HG02610 (cell line): ENCODE data around the gene SPTBN5.

Source experiments
- ATAC-seq: cut with Tn5 transposase; IDR thresholded peaks from one replicate; pipeline ENCODE4 v1.9.1; 2021; ENCODE audit warnings: mild to moderate bottlenecking, moderate library complexity; ENCODE audit not compliant: unreplicated experiment

The SPTBN5 gene

GRCh38 chr15:41893422-41894250 is at the start of gene SPTBN5:
TSS of gene SPTBN5 (minus strand) at chr15:41894053. CDS start at chr15:41893497, 556 bp downstream.
- no peak for ATAC-seq

GRCh38 chr15:41942886-41943285 is 49.0 kb upstream of the SPTBN5 start:
- no peak for ATAC-seq

GRCh38 chr15:41941644-41942415 is 48.0 kb upstream of the SPTBN5 start:
- ATAC-seq = no peak

GRCh38 chr15:41940441-41940857 is 46.6 kb upstream of the SPTBN5 start:
- ATAC-seq = no peak

- ATAC-seq = no peak
Measured at GRCh38 chr15:41939986-41940385, 46.1 kb upstream of the SPTBN5 start.

DNA sequence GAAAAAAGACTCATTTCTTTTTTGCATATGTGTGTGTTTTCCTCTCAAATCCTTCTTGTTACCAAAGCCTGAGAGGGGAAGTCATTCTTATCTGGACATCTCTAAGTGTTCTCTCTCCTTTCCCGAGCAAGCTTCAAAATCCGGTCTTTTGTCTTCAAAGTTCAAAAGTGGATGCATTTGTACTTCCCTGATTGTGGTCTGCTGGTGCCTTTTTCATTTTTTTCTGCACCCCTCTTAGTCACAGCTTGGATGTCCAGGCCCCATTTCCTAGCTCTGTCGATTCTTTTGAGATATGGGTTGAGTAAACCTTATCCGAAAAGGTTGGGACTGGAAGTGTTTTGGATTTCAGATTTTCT is 43.7 kb upstream of the SPTBN5 start:
- no peak for ATAC-seq

DNA sequence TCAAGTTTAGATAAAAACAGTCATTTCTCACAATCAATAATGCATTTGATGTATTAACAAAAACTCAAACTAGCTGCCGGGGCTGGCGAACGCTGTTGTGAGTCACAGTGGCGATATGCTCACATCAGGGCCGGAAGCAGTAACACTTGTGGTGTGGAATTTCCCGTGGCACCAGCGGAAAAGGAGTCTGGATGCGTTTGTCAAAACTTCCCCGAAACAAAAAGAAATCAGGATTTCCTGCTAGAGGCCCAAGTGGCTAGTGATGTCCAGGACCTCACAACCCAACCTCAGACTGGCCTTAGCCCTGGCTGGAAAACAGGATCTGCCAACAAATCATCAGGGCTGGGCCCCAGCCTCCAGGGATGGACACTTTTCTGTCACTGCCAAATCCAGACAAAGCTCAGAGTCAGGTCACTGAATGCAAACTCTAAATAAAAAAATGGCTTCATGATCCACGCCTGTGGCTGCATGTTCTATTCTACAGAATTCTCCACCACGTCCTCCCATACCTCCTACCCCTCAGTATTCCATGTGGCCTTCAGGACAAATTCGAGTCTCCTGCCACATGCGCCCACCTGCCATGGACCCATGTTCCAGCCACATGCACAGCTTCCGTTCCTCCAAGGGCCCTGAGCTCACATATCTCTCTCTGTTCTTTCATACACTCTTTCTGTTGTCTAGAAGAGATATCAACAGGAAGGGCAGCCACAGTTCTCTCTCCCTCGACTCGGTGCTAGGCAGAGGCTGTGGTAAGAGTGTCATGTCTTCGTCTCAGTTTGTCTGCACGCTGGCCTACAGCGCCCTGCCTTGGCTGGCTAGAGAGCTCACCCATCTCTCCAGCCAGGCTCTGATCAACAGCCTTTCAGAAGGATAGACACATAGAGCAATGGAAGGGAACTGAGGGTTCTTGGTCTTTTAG is 43.1 kb upstream of the SPTBN5 start:
- no peak for ATAC-seq

- ATAC-seq = no peak
Measured at GRCh38 chr15:41936155-41936554, 42.3 kb upstream of the SPTBN5 start.

GRCh38 chr15:41935566-41936020 is 41.7 kb upstream of the SPTBN5 start:
- no peak for ATAC-seq

DNA sequence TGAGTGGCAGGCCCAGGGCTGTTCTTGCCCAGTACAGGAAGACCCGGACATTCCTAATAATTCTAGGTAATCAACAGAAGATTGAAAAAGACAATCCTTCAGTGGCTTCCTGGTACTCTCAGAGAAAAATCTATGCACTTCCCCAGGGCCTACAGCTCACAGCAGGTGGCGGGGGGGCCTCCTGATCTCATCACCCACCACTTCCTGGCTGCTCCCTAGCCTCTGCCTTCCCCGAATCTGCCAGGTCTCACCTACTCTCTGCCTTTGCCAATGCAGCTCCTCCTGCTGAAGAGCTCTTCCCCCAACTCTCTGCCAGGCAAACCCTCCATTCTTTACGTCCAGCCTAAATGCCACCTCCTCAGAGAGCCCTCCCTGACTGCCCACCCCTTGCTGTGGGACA is 41.0 kb upstream of the SPTBN5 start:
- ATAC-seq = no peak

GRCh38 chr15:41933771-41934170 is 39.9 kb upstream of the SPTBN5 start:
- ATAC-seq = no peak

DNA sequence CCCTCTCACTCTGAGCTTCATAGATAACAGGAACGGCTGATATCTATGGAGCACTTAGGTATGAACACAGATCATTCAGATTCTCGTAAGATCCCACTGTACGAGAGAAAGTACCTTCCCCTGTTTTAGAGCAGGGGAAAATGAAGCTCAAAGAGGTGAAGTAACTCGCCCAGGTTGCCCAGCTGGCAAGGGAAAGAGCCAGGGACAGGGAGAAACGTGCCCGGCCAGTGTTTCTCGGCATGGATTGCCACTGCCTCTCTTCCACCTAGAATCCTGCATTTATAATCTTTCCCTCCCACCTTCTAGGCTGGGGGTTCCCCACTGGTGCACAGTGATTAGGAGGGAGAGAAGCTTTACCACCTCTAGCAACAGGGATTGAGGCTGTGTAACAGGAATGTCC is 39.5 kb upstream of the SPTBN5 start:
- no peak for ATAC-seq

- ATAC-seq = no peak
Measured at GRCh38 chr15:41932511-41933289, 38.8 kb upstream of the SPTBN5 start.

DNA sequence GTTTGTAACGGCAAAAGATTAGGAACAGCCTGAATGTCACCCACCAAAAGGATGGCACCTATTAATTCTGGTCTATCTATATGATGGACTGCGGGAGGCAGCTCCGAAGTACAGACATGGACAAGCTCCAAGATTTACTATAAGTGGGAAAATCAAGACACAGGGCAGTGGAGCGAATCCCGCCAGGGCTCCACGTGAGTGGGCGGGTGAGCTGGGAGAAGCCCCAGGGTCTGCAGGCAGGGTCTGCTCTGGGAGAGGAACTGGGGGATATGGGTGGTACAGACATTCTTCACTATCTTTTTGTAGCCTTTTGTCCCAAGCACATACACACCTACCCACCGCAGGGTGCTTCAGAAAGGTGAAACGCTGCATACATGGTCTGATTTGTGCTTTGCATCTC is 38.2 kb upstream of the SPTBN5 start:
- no peak for ATAC-seq

DNA sequence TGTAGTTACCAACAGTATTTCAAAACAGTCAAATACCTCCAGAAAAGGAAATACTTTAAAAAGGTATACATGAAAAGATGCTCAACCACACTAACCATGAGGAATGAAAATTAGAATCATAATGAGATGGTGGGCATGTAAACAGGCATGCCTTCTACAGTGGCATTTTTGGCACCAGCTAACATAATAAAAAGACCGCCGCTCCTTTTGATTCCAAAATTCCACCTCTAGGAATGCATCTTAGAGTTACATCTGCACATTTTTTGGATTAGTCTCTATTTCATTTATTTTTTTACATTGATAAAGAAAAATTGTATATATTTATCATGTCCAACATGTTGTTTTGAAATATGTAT is 37.0 kb upstream of the SPTBN5 start:
- no peak for ATAC-seq

GRCh38 chr15:41930221-41930866 is 36.5 kb upstream of the SPTBN5 start:
- no peak for ATAC-seq

DNA sequence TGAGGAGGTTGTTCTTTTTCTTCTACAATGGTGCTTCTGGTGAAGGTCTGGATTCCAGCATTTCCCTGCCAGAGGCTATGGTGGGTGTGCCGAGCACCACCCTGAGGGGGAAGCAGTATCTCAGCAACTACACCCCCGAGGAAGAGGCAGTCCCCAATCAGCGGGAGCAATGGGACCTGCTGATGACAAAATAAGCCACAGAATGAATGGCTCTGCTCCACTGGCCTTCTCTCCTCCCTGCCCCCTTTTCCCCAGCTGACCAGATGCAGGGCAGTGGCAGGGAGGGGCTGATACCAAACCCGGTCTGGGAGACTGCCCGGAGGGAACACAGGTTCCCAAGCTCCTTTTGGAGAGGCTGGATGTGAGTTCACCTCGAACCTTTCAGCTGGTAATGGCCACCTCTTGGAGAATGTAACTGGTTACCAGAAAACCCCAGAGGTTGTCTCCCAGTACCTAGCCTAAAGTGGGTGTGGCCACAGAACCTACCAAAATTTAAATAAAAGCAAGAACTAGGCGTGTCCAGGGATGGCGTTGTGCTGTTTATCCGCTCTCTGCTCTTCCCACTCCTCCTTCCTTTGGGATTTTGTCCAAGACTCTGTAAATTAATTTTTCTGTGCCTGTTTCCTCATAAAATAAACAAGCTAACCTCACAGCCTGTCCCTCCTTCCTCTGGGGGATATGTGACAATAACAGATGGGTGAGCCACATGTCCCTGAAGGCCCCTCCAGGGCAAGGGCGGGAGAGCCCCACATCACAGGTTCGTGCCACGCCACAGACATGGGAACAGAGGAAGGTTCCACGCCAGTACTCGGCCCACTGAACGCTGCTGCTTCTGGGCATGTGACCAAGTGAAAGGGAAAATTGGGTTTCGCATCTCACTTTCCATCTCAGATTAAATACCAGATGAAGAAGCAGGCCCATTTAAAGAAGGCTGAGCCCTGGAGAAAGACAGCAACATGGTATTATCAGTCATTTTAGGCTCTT is 35.1 kb upstream of the SPTBN5 start:
- ATAC-seq = peak; percentile 78

DNA sequence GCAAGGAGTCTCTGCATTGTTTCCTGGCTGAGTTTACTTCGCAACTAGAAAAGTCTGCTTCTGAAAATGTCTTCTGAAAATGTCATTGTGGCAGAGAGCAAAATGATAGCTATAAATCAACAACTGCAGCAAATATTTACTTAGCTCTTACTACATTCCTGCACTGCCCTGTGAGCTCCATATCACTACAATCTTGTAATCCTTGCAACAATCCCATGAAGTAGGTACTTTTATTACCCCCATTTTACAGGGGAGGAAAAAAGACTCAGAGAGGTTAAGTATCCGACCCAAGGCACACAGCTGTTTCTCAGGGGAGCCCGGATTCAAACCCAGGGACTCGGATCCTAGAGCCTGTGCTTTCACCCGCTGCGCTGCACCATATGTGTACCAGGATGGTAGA is 34.2 kb upstream of the SPTBN5 start:
- no peak for ATAC-seq

DNA sequence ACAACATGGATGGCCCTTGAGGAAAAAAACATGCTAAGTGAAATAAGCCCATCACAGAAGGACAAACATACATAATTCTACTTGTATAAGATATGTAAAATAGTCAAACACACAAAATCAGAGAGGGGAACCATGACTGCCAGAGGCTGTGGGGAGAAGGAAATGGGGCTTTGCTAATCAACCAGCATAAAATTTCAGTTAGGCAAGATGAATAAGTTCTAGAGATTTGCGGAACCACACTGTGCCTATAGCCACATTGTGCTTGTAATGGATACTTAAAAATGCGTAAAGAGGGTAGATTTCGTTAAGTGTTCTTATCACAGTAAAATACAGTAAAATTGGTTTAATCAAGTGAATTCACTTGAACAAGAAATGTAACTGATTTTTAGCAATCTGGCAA is 33.7 kb upstream of the SPTBN5 start:
- no peak for ATAC-seq
